ENCODE measurements around the gene IFI44.

The IFI44 gene

GRCh38 chr1:78702426-78702825 lies 52.8 kb downstream of the IFI44 start:
- no peak for FAIRE-seq

GRCh38 chr1:78703806-78704205 lies 54.2 kb downstream of the IFI44 start:
- DNase-seq (ENCODE audit: low spot score): no peak
- FAIRE-seq: no peak

More at GRCh38 chr1:78702426-78702825, 52.8 kb downstream of the IFI44 start:
- DNase-seq (ENCODE audit: low spot score): no peak

- no peak for FAIRE-seq
- DNase-seq (ENCODE audit: low spot score): no peak
Observed at GRCh38 chr1:78712467-78713051, 62.9 kb downstream of the IFI44 start.

- DNase-seq (ENCODE audit: low spot score) (no peak), FAIRE-seq (no peak)
Observed at GRCh38 chr1:78713297-78713696, 63.7 kb downstream of the IFI44 start.
